ENCODE results near the gene SOX30.

The SOX30 gene

DNA sequence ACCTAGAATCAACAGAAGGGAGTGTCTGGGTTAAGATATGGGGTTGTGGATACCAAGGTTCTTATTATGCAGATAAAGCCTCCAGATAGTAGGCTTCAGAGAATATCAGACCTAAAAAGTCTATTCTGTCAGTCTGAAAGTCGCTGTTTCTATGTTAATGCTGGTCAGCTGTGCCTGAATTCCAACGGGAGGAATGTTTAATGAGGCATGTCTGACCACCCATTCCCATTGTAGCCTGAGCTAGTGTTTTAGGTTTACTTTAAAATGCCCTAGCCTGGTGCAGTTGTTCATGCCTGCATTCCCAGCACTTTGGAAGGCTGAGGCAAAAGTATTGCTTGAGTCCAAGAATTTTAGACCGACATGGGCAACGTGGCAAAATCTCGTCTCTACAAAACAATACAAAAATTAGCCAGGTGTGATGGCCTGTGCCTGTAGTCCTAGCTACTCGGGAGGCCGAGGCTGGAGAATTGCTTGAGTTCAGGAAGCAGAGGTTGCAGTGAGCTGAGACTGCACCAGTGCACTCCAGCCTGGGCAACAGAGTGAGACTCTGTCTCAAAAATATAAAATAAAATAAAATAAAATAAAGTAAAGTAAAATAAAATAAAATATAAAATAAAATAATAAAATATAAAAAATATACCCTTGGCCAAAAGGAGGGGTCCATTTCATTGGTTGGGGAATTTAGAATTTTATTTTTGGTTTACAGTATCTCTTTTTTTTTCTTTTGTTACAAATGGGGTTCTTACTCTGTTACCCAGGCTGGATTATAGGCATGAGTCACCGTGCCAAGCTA lies 7.8 kb upstream of the SOX30 start:
- no peak for DNase-seq

DNA sequence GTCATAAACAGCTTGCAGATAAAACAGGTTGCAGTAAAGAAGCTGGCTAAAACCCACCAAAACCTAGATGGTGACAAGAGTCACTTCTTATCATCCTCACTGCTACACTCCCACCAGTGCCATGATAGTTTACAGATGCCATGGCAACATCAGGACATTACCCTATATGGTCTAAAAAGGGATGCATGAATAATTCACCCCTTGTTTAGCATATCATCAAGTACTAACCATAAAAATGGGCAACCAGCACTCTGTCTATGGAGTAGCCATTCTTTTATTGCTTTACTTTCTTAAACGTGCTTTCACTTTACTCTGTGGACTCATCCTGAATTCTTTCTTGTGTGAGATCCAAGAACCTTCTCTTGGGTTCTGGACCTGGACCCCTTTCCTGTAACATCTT lies 6.7 kb upstream of the SOX30 start:
- DNase-seq, result no peak

DNA sequence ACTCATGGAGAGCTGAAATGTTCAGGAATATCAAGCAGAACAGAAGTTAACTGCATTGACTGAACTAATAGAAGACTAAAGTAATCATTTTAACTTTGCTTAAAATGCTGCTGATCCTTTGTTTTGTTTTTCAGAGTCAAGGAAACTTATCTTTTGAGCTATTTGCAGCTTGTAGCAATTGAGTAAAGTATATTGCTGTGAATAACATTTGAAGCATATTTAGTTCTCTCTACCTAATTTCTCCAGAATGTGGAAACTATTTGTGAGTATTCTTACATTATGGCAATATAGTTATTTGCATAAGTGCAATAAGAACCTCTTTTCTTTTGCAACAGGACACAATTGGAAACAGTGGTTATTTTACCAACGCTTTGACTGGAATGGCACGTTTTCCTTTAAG lies 5.3 kb upstream of the SOX30 start:
- DNase-seq, result no peak

DNA sequence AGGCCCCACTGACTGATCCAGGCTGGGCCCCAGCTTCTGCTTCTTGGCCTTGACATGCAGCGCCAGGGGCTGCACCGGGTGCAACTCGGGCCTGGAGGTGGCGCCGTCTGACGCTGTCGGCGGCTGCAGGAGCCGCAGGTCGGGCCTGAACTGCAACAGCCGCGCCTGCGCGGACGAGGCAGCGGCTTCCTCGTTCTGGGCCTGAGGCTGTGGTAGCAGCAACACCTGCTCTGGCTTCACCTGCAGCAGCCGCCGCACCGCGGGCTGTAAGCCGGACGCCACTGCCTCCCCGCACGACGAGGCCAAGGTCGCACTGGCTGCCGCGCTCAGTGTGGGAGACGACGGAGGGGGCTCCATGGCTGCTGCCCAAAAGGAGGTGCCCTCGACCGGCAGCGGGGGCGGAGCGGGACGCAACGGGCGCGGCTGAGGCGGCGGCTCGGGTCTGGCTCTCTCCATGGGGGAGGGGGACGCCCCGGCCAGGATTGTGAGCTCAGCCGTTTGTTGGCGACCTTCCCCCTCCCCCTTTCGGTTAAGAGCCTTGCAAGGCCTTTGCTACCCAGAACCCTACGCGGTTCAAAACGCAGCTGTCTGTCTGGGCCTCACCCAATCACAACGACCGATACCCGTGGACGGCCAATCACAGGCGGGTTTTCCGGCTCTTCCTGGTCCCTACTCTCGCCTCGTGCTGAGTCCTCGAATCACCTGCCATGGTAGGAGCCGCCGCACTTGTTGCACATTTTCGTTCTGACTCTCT lies 438 bp downstream of the SOX30 start:
- peak; percentile 65 for DNase-seq

DNA sequence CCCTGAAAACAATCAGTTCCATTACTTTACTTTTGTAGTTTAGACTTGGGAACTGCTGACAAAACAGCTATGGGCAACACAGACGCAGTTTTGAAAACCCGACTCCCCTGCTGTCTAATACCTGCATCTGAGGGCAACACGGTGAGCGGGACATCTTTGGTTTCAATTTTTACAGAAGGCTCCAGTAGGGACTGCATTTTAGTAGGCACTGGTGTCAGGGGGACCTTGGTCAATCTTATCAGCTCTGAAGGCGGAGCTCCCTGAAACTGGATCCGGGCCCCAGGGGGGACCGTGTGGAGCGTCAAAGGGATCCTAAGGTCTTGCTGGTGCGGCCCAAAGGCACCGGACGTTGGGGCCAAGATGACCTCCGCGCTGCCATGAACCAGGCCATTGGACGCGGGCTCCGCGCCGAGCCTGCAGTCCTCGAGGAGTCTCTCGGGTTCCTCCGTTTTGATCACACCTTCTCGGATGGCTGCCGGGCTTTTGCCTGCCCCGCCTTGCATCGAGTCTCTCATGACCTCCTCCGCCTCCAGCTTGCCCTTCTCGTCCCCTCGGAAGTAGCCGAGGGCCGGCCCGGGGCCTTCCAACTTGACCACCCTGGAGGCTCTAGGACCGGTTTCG lies 1.1 kb downstream of the SOX30 start:
- DNase-seq, result no peak

DNA sequence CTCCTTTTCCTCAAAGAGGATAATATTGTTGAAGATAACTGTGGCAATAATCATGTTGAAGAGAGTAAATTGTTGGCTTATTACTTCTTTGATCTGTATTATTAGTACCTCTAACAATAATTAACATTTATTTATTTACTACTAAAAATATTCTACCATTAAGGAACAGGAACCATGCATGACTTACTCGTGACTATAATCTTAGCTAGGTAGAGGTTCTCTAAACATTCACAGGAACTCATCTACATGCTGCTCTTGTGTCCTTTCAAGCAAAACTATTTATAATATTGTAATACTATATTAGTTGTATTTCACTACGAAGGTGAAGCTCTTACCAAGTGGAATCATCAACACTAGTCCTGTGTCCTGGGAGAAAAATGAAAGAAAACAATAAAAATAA lies 3.1 kb downstream of the SOX30 start:
- DNase-seq, result no peak

DNA sequence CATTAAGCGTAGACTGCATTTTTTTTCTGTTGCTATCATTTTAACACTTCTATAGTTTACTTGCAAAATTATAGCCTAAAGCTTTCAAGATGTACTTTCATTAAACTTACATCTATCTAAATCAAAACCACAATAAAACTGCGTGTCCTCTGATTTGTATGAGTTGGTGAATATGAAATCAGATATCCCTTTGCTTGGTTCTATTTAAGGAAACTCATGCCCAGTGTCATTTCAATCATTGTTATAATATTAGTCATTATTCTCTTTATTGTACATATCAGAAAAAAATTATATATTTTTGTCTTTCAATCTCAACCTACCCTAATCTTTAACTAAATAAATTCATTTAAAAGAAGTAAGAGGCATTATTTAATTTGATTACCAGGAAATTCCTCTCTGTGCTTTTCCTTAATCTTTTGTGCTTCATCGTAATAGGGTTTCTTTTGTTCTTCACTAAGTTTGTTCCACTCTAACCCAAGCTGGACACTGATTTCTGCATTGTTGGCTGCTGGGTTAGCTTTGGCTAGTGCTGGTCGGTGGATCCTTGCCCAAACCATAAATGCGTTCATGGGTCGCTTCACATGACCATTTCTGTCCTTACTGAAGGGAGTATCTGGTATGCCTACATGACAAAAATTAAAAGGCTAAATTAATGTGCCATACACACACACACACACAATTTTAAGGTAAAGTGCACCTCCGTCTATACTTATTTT lies 3.8 kb downstream of the SOX30 start:
- DNase-seq, result no peak

DNA sequence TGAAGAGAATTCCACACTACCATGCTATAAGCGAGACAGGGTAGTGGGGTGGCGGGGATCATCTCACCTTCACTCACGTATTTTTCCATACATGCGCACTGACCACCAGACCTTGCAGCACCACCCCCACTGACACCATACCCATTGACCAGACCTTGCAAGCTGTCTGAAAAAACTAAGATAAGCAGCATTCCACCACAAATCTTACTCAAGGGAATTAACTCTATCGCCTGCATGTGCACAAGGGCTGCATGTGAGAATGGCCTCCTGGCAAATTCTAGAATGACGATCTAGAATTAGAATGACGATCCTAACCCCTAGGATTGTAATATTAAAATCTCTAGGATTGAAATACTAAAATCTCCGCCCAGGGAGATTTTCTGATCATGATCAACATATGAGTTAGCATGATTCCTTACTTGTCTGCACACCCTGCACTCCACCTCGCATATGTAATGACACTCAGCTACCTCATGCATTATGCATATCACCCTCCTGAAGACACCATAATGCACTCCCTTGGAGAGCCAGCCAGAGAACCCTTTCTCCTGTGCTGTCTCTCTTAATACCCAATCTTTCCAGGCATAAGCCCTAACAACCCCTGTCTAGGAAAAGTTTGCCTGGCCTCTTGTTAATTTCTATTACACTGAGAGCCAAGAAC lies 11.7 kb downstream of the SOX30 start:
- no peak for DNase-seq

DNA sequence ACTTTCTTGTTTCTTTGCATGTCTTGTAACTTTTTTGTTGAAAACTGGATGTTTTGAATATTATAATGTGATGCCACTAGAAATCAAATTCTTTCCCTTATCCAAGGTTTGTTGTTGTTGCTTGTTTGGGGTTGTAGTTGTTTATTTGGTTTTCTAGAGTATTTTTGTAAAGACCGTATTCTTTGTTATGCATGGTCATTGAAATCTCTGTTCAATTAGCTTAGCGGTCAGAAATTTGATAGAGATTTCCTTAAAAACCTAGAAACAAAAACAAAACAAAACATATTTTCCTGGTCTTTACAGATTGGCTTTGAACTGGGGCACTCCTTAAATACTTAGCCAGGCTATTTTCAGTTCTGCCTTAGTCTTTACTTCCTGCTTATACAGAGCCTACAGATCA lies 21.9 kb downstream of the SOX30 start:
- no peak for DNase-seq

DNA sequence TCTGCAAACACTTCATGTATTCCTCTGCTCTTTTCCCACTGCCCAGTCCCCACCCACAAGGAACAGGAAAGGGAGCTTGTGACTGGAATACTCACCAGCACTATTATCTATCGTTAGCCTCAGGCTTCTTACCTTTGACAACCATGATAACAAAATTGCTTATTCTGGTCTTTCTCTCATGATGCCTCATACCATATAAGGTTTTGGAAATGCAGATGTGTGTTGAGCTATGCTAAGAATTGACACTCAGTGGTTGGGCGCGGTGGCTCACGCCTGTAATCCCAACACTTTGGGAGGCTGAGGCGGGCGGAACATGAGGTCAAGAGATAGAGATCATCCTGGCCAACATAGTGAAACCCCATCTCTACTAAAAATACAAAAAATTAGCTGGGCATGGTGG lies 25.4 kb downstream of the SOX30 start:
- DNase-seq, result no peak

DNA sequence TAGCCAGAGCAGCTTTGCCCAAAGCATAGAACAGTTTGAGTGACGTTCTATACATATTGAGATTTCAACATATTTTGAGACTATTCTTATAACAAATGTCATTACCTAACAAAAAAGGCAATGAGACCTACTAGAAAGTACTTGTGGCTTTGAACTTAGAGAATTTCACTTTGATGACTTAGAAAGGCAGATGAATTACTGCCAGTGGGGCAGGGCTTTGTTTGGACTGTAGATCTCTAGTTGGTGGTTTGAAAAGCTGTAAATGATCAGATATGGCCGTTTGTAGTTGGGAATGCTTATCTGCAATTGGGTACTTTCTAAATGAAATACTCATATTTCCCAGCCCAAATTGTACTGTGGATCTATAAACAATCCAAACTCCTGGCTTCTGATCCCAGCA lies 28.1 kb downstream of the SOX30 start:
- peak; percentile 19 for DNase-seq

DNA sequence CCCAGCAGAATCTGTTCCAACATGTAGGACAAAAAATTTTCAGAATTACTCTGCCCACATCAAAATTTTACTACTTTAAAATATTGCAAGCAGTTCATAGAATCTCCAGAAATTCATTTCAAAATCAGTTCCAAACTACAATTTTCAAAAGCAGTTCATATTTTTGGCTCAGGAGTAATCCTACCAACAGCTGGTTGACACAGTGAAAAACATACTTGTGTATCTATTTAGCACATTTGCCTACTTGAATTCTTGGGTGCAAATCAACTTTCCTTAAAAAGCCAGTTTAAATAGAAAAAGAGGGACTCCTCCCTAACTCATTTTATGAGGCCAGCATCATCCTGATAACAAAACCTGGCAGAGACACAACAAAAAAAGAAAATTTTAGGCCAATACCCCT lies 31.5 kb downstream of the SOX30 start:
- no peak for DNase-seq

DNA sequence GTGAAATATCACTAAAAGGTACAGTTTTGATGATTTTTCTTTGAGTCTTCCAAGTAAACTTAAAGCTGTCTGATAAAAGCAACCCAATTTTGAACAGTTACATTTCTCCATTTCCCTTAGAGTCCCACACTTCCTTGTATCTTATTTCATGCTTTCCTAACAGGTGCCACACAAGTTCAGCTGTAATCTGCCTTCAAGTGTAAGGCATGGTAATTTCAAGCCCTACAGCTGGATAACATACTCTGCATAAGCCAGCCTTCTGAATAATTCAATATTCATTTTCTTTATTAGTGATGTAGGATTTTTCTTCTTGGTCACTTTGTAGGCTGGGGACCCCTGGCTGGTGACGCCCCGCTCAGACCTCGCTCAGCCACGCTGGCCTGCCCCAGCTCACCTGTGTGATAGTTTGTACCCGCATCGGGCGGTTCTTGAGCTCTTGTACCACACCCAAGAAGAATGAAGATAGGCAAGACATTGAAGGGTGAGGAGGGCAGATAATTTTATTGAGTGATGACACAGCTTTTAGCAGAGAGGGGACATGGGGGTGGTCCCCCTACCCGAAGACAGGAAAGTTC lies 34.0 kb downstream of the SOX30 start:
- DNase-seq, result no peak

DNA sequence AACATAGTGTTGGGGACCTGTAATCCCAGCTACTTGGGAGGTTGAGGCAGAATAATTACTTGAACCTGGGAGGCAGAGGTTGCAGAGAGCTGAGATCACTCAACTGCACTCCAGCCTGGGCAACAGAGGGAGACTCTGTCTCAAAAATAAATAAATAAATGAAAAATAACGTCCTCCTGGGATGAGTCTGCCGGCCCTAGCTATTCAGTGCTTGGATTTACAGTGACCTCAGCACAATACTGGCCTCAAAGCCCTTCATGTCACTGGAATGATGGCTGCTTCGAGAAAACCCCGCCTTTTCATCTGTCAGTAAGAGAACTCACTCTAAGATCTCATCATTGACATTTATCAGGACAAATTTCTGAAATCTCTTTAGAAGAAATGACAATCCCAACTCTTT lies 35.5 kb downstream of the SOX30 start:
- no peak for DNase-seq

DNA sequence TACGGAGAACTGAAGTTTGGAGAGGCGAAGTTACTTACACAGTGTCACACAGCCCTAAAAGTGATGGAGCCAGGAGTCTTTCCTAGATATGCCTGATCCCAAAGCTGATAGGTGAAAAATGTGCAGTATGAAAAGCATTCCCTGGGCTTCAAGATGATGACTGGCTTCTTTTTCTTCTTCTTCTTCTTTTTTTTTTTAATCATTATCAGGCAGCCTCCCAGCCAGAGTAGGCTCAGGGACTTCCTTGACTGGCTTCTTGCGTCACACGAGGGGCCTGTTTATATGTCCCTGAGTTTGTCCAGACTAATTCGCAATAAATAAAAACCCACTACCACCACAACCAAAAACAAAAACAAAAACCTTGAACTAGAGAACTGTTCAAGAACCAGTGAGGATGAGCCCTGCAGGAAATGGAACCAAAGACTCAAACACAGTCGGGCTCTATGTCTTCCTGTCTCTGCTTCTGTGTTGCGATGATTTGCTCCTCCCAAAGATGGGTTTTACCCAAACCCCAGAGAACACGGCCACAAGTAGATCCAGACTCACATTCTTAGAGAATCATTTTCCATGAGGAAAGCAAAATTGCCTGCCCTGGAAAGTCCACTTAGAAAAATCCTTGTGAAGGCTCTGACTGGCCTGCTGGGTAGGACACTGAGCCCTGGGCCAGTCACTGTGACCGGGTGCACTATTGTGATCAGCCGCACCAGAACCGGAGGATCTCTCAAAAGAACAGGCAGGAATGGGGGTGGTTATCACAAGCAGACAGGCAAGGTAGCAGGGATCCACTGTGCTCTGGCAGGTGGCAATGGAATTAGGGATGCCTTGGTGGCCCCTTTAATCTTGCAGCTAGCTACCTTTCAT lies 38.6 kb downstream of the SOX30 start:
- peak; percentile 24 for DNase-seq

DNA sequence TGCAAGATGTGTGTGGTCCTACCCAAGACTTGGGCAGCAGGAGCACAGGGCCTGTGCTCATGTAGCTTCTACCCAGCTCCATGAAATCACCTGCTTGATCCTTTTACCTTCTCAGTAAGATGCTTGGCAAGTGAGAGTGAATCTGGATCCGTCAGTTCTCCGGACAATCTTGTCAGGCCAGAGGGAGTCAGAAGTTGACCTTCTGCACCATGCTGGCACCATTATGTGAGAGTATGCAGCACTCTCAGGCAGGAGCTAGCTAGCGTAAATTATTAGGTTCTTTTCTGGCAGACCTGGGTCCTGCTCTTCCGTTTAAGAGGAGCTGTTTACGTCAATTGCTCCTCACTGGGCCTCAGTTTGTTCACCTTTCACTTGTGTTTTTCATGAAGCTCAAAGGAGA lies 39.7 kb downstream of the SOX30 start:
- no peak for DNase-seq

DNA sequence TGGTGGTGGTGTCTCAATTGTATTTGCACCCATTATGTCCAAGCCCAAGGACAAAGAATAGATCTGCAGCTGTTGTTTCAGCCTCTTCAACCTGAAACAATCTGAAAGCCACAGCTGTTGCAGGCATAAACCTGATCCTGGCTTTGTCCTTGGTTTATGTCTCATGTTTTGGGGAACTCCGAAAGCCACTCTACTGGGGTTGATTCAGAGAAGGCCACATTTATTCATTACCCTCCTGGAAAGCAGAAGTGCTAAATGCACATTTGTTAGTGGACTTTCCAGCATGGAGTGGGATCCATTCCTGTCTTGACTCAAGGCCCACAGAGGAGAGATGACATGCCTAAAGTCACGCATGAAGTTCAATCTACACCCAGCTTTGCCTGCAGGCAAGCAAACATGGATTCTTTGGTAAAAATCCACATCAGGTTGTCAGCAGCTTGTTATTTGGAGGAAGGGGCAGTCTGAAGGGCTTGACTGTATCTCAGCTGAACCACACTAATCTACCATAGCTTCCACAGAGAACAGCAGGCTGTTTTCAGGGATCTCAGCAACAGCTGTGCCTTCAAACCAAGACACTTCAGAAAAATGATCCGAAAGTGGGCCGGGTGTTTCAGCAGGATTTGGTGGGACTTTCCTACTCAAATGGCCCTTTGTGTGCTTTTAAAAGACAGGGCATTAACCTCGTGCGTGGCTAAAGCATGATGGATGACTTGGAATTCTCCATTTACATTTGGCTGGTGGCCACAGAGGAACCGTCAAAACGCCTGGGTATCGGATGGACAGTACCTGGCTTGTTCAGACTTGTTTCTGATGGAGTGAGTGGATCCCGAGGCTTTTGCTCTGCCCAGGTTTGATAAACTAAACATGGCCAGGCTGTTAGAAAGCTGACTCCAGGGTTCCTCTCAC lies 40.4 kb downstream of the SOX30 start:
- DNase-seq, result no peak

DNA sequence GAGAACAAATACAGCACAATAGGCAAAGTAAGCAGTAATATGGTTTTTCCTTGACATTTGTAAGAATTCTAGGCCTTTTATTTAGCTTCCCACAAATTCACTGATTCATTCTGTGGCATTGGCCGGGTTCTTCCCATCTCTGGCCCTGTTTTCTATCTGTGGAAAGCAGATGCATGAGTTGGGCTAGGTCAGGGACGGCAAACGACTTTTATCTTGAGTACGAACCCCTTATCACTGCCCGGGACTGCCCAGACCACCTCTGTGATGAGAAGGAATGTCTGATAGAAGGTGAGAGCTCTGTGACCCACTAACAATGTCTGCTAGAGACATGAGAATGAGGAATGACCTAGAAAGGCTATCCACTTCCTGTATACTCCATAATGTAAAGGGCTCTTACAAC lies 41.2 kb downstream of the SOX30 start:
- peak; percentile 75 for DNase-seq

DNA sequence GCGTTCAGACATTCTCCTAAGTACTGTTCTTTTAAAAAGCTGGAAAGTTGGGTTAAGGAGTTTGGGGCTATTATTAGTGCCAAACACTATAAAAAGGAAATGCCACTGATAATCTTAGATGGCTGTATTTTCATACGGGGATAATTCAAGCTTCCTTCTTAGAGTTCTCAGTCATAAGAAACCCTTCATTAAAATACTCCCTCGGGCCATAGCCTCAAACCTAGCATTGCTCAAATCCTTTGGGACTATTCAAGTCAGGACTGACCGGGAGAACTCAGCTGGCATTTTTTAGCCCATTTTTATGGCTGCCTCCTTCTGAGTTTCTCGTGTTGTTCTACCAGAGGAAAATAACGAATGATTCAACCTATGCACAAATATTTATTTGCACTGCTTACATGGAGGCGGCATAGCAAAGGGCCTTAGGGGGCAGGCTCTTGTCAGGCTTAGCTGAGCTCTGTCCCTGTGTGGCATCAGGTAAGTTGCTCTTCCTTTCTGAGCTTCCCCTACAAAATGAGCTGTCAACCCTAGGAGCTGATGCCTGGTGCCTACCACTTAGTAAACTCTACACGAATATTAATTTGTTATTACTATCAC lies 43.2 kb downstream of the SOX30 start:
- DNase-seq, result no peak

Data from hematopoietic multipotent progenitor cell treated with erythropoietin and hydrocortisone succinate and interleukin-3 and kit ligand, for 6 days (in vitro differentiated cells).